Breast epithelium (tissue), 4 donors: ENCODE measurements around the gene GDA. TPM values are rescaled to one million over a fixed set of nuclear protein-coding genes. Genes with fewer than 3 reads are reported as not detected.

Experiments
- DNase-seq, 2 donors: peaks; one replicate each; pipeline ENCODE4 v3.0.0-alpha.2; 2019; ENCODE audit warnings: low spot score in 2 of 2
- H3K27ac ChIP-seq, 2 donors: fragments of 200-600 bp; sonication (generic) in 1 of 2; one replicate each; pipeline ENCODE4 v1.5.1; 2016 to 2019; ENCODE audit warnings: mild to moderate bottlenecking in 1 of 2
- H3K27me3 ChIP-seq, 2 donors: fragments of 200-600 bp; sonication (generic) in 1 of 2; one replicate each; pipeline versions ENCODE4 v1.5.1 to v1.6.0; 2017 to 2019; ENCODE audit warnings: control low read depth in 1 of 2, mild to moderate bottlenecking in 1 of 2
- H3K36me3 ChIP-seq: fragments of 200-600 bp; one replicate; pipeline ENCODE4 v1.5.1; 2019
- H3K4me1 ChIP-seq, 2 donors: fragments of 200-600 bp; sonication (generic); one replicate each; pipeline ENCODE4 v1.5.1; 2016 to 2019; ENCODE audit warnings: control low read depth in 1 of 2
- H3K4me3 ChIP-seq, 3 donors: fragments of 200-600 bp; sonication (generic); 1 replicate in 2 of 3; 2 replicates in 1 of 3; pipeline ENCODE4 v1.5.1; 2016 to 2019; ENCODE audit warnings: mild to moderate bottlenecking in 3 of 3, moderate library complexity in 2 of 3
- H3K9me3 ChIP-seq, 2 donors: fragments of 200-600 bp; sonication (generic) in 1 of 2; one replicate each; pipeline ENCODE4 v1.5.1; 2016 to 2019; ENCODE audit warnings: control low read depth in 1 of 2
- CTCF ChIP-seq, 3 donors: fragments of 450-650 bp; IDR thresholded peaks; one replicate each; pipeline ENCODE4 v1.5.1; 2016 to 2017; ENCODE audit warnings: antibody characterized with exemption in 3 of 3, mild to moderate bottlenecking in 3 of 3, moderate library complexity in 3 of 3
- POLR2A ChIP-seq: fragments of 450-650 bp; IDR thresholded peaks from one replicate; pipeline ENCODE4 v1.6.1; 2016; ENCODE audit warnings: antibody characterized with exemption, mild to moderate bottlenecking, moderate library complexity
- POLR2AphosphoS5 ChIP-seq, 3 donors: sonication (generic); formaldehyde crosslinking; IDR thresholded peaks; one replicate each; pipeline ENCODE4 v1.6.1; 2017; ENCODE audit warnings: antibody characterized with exemption in 3 of 3
- intact Hi-C: fragments of 100-400 bp; cut with DNase I; formaldehyde crosslinking; loops from one replicate; pipeline ENCODE4 v1.15.1; 2023; ENCODE audit warnings: low total_unique reads
- total RNA-seq, 3 donors: library from RNA; depleted of rRNA; stranded (reverse); fragments of >200 nt; gene quantifications; one replicate each; pipeline ENCODE4 v1.1.0, GENCODE V29; 2016

Gene GDA
- total RNA-seq, 3 donors from 2014 or later: 1.3 to 3.0 TPM; not detected in 1

- H3K9me3 ChIP-seq: no peaks in the 10 kb centered on the region
- no peaks in the 10 kb centered on the region for H3K4me1 ChIP-seq
- no peaks in the 10 kb centered on the region for H3K27me3 ChIP-seq
- H3K36me3 ChIP-seq: no peaks in the 10 kb centered on the region
- TF ChIP-seq POLR2AphosphoS5 (IDR thresholded peaks at IDR 0.05) (no peak), CTCF (IDR thresholded peaks at IDR 0.05) (no peak), POLR2A (no peak)
- H3K4me3 ChIP-seq: no peak overlapping the region
- DNase-seq: no peak
- intact Hi-C loops: no loop called here
- no peak overlapping the region for H3K27ac ChIP-seq
Measured at GRCh38 chr9:72127753-72128152, 21.5 kb upstream of the GDA start.

GRCh38 chr9:72128526-72128925 is 20.7 kb upstream of the GDA start:
- DNase-seq: no peak
- Histone ChIP-seq H3K4me1 (no peaks in the 10 kb centered on the region), H3K4me3 (no peak overlapping the region), H3K27ac (no peak overlapping the region), H3K36me3 (no peaks in the 10 kb centered on the region), H3K9me3 (no peaks in the 10 kb centered on the region), H3K27me3 (no peaks in the 10 kb centered on the region)
- TF ChIP-seq POLR2AphosphoS5 (IDR thresholded peaks at IDR 0.05) (no peak), POLR2A (no peak), CTCF (IDR thresholded peaks at IDR 0.05) (no peak)
- intact Hi-C loops: no loop called here

- intact Hi-C loops: no loop called here
- no peak for TF ChIP-seq POLR2AphosphoS5 (IDR thresholded peaks at IDR 0.05)
- no peak for TF ChIP-seq POLR2A
- no peak for TF ChIP-seq CTCF (IDR thresholded peaks at IDR 0.05)
- Histone ChIP-seq H3K4me3 (no peak overlapping the region), H3K9me3 (no peaks in the 10 kb centered on the region), H3K27me3 (no peaks in the 10 kb centered on the region), H3K4me1 (no peaks in the 10 kb centered on the region), H3K36me3 (no peaks in the 10 kb centered on the region), H3K27ac (no peak overlapping the region)
- DNase-seq: no peak
Measured at GRCh38 chr9:72129271-72130156, 19.7 kb upstream of the GDA start.

- DNase-seq: no peak
- no peaks in the 10 kb centered on the region for H3K4me1 ChIP-seq
- H3K9me3 ChIP-seq: no peaks in the 10 kb centered on the region
- no peak overlapping the region for H3K27ac ChIP-seq
- intact Hi-C loops: no loop called here
- H3K27me3 ChIP-seq: no peaks in the 10 kb centered on the region
- H3K36me3 ChIP-seq: no peaks in the 10 kb centered on the region
- no peak overlapping the region for H3K4me3 ChIP-seq
- TF ChIP-seq POLR2AphosphoS5 (IDR thresholded peaks at IDR 0.05) (no peak), CTCF (IDR thresholded peaks at IDR 0.05) (no peak), POLR2A (no peak)
Measured at GRCh38 chr9:72130321-72130720, 18.9 kb upstream of the GDA start.

- no peaks in the 10 kb centered on the region for H3K27me3 ChIP-seq
- no peaks in the 10 kb centered on the region for H3K9me3 ChIP-seq
- H3K4me1 ChIP-seq: no peaks in the 10 kb centered on the region
- H3K27ac ChIP-seq: no peak overlapping the region
- H3K36me3 ChIP-seq: no peaks in the 10 kb centered on the region
- no peak for TF ChIP-seq CTCF (IDR thresholded peaks at IDR 0.05)
- no peak for TF ChIP-seq POLR2A
- no peak for TF ChIP-seq POLR2AphosphoS5 (IDR thresholded peaks at IDR 0.05)
- DNase-seq: no peak
- intact Hi-C loops: no loop called here
- H3K4me3 ChIP-seq: no peak overlapping the region
Measured at GRCh38 chr9:72131206-72131605, 18.0 kb upstream of the GDA start.
